ENCODE measurements around the gene ELL.
A peak's percentile ranks its signal among the peaks of the same experiment; 100 is the strongest.

Gene ELL

DNA sequence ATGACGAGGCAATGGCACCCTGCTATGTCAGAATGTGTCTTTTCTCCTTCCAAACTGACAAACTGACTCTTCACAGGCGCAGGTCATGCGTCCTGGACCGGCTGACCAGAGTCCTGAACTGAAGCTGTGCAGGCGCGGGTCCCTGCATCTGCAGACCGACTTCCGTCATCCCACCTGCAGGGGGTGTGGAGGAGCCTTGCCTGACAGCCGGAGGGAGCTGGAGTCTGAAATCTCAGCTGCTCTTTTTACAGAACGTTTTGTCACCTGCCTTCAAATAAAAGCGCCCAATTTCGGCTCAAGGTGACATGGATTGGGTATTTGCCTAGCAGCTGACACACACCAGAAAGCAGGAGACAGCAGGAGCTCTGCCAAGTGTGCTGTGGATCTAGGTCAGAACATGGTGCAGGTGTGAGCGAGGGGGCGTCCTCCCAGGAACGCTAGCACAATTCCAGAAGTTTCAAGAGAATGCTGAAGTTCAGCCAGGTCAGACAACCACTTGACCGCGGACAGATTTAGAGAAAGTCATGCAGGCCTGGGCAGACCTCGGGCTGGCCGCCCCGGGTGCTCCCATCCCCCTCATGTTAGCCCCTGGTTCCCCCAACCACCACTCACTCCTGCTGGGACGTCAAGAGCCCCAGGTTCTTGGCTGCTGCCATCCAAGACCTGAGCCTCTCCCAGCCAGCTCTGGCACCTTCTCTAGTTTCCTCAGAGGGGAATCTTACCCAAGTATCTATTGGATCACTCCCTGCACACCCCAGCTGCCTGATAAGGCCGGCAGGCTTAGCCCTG lies 32.8 kb downstream of the ELL start:
- no peak for DNase-seq (ENCODE audit: low read depth)

DNA sequence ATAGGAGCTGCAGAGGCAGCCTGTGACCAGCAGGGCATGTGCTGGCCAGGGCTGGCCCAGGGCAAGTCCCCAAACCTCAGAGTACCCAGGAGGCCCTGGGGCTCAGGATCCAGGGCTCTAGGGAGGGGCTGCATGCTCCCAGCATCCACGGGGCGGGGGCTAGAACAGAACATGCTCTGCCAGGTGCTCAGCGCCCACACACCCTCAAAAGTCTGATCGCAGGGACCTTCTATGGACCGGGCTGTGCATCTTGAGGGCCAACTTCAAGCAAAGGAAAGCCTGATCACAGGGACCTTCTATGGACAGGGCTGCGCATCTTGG lies 33.5 kb downstream of the ELL start:
- DNase-seq (ENCODE audit: low read depth): no peak

DNA sequence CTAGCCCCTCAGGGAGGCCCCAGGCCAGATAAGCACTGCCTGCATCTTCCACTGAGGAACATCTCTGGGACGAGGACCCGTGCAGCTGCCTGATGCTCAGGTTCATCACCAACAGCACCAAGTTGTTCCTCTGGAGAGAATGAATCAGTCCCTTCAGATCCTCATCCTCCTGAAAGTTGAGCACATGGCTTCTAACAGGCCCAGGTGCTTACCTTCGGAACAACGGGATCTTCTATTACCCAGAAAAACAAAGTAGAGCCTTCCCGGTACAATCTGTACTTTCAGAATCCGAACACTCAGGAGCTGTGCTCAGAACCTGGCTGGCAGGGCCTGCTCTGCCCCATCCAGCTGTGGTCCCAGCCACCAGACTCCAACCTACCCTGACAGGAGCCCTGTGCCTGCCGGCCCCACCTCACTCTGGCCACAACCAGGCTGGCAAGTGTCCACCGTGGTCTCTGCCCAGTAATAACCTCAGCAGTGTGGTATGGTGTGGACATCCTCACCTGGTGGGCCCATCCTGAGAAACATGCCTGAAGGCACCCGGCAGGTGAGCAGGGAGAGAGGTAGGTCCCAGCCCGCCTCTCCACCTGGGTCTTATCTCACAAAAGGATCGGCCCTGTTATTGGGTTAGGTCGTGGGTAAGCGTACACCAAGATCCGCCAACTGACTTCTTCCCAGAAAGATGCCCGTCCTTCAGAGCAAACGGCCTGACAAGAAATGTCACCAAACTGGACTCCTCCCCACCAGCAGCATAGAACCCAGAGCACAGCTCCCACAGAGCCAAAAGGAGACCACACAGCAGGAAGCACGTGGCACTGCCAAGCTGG lies 34.1 kb downstream of the ELL start:
- no peak for DNase-seq (ENCODE audit: low read depth)

DNA sequence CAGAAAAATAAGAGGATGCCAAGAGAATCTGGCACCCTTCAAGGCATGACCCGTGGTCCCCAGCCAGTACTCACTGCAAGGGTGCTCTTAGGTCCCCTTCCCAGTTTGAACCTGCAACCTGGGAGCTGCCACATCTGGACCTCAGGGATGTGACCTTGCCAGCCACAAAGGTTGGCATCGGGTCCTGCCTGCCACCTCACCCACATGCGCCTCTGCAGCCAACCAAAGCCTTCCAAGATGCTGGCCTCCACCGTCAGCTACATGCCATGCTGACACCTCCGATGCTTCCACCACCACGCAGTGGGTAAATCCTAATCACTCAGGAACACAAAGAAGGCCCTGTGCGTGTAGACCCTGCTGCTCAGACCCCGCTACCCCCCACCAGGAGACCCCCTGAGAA lies 35.1 kb downstream of the ELL start:
- no peak for DNase-seq (ENCODE audit: low read depth)

DNA sequence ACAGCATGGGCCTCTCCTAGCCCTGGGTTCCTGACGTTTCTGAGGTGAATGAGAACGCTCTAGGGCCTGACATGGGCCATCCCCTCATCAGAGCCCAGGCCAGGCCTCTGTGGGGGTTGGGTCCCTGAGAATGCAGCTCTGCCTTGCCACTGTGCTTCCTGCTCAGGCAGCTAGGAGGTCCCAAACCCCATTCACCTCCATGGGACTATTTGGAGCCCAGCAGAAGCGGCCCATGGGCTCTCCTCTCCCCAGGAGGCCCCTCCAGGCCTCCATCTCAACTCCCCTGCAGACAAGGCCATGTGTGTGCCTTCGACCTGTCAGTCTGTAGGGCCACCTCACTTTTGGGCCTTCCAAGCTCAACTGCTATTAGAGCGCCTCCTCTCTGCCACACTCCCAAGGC lies 36.9 kb downstream of the ELL start:
- no peak for DNase-seq (ENCODE audit: low read depth)

GRCh38 chr19:18483119-18483890 lies 38.6 kb downstream of the ELL start:
- no peak for DNase-seq (ENCODE audit: low read depth)

DNA sequence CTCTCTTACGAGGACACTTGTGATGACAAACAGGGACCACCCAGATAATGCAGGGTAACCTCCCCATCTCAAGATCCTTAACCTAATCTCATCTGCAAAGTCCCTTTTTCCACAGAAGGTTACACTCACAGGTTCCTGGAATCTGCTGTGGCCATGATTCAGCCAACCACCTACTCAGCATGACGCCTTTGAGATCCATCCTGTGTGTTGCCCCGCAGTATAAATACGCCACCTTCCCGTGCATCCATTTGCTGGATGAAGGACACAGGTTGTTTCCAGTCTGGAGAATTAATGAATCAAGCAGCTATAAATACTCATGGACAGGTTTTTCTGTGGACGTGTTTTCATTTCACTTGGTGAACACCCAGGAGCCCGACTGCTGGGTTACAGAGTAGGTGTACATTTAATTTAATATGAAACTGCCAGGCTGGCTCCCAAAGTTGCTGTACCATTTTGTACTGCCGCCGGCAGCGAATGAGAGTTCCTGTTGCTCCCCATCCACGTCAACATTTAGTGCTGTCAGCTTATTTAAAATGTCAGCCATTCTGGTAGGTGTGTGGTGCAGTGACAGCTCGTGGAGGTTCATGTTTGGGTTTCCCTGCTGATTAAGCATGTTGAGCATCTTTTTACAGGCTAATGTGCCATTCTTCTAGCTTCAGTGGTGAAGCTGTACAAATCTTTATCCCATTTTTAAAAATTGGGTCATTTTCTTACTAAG lies 40.2 kb downstream of the ELL start:
- DNase-seq (ENCODE audit: low read depth): no peak

- DNase-seq (ENCODE audit: low read depth): no peak
These were observed 41.7 kb downstream of the ELL start for GRCh38 chr19:18480006-18480691.

GRCh38 chr19:18478545-18479311 lies 43.1 kb downstream of the ELL start:
- peak; percentile 56 for DNase-seq (ENCODE audit: low read depth)

GRCh38 chr19:18477974-18478373 lies 43.9 kb downstream of the ELL start:
- DNase-seq (ENCODE audit: low read depth): no peak

DNA sequence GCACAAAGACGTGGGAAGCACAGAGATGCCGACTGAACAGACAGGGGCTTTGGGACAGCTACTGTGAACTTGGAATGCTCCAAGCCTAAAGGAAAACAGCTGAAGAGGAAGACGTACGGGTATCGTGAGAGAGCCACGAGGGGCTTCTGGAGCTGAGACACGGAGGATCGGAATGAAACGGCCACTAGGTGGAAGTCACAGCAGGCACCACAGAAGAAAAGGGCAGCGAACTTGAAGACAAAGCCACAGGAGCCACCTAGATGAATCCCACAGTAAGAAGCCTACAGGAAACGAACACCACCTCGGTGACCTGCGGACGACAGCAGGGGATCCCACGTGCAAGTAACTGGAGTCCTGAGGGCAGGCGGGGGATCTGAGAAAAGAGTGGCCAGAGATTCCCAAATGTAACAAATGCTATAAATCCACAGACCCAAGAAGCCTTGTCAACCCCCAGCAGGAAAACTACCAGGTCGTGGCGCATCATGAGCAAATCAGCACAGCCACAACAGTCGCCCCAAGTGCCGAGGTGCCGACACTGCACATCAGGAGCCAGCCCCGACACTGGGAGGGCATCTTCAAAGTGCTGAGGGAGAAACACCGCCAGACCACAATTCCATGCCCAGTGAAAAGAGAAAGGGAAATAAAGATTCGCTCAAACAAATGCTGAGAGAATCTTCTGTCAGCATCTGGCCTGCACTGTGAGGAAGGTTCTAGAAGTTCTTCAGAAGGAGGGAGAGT lies 44.7 kb downstream of the ELL start:
- no peak for DNase-seq (ENCODE audit: low read depth)

GRCh38 chr19:18476507-18477041 lies 45.3 kb downstream of the ELL start:
- no peak for DNase-seq (ENCODE audit: low read depth)

DNA sequence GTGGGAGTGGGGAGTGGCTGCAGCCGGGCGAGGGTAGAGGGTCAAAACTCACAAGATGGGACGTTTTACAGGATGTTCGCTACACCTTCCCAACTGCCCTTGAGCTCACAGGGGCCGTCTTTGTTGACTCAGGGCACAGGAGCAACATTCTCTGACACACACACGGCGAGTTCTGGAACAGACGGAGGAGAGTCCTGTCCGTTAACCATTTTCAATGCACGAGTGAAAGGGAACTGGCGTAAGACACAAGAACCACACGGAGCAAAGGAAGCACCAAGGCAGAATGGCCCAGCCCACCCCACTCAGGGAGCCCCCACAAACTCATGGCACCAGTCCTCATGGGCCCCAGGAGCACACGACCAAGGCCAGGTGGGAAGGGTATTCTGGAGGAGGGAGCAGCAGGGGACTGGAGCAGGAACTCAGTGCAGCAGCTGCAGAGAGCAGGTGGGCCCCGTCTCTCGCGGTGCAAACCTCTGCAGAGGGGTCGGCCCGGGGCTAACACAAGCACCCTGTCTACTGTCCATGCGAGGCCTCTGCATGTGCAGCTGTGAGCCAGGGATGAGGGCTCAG lies 46.0 kb downstream of the ELL start:
- no peak for DNase-seq (ENCODE audit: low read depth)

- DNase-seq (ENCODE audit: low read depth): no peak
These were observed 46.8 kb downstream of the ELL start for GRCh38 chr19:18475004-18475453.

GRCh38 chr19:18474366-18474887 lies 47.4 kb downstream of the ELL start:
- no peak for DNase-seq (ENCODE audit: low read depth)

- no peak for DNase-seq (ENCODE audit: low read depth)
These were observed 48.2 kb downstream of the ELL start for GRCh38 chr19:18473706-18474087.

DNA sequence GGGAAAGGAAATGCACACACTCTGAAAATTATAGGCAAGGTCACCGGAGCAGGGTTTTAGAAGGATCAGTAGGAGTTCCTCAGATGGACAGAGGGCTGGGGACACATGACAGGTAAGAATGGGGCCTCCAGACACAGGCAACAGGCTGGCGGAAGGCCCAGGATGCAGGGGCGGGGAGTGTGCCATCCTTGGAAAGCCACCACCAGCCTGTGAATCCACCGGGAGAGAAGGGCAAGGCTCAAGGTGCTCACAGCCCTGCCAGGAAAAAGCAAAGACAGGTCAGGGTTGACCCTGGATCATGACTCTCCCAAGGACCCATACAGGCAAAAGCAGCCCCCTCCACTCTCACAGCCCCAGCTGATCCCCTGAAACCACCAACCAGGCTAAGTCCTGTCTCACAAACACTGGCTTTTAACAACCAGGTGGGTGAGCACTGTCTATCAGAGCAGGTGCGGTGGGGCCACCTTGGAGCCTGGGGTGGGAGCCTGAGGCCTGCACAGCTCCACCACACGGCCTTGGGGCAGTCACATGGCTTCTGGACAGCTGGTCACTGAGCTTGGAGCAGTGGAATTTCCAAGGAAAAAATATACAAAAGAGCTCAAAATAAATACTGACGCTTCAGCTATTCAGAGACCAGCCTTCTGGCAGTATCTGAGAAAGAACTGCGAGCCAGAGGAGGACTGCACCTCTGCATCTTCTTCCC lies 48.7 kb downstream of the ELL start:
- DNase-seq (ENCODE audit: low read depth): no peak

DNA sequence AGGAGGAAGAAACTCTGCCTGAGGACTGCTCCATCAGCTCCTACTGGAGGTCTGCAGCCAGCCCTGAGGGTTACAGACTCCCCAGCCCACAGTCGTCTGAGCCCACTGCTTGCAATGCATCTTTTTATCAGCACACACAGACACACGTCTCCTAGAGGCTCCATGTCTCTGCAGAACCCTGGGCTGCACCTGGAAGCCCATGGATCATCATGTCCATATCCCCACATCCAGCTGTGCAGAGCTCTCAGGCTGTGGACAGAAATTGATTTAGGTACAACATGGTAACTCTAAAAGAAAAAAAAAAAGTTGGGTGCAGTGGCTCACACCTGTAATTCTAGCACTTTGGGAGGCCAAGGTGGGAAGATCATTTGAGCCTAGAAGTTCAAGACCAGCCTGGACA lies 51.1 kb downstream of the ELL start:
- DNase-seq (ENCODE audit: low read depth): no peak

Measured in fibroblast of the conjunctiva (primary cell).